GM21717 (cell line): ENCODE measurements around the gene GPBAR1.
A peak's percentile ranks its signal among the peaks of the same experiment; 100 is the strongest.

ENCODE experiments used
- ATAC-seq: cut with Tn5 transposase; IDR thresholded peaks from one replicate; pipeline ENCODE4 v1.9.1; 2021; ENCODE audit warnings: mild to moderate bottlenecking, moderate library complexity; ENCODE audit not compliant: unreplicated experiment

Gene GPBAR1

DNA sequence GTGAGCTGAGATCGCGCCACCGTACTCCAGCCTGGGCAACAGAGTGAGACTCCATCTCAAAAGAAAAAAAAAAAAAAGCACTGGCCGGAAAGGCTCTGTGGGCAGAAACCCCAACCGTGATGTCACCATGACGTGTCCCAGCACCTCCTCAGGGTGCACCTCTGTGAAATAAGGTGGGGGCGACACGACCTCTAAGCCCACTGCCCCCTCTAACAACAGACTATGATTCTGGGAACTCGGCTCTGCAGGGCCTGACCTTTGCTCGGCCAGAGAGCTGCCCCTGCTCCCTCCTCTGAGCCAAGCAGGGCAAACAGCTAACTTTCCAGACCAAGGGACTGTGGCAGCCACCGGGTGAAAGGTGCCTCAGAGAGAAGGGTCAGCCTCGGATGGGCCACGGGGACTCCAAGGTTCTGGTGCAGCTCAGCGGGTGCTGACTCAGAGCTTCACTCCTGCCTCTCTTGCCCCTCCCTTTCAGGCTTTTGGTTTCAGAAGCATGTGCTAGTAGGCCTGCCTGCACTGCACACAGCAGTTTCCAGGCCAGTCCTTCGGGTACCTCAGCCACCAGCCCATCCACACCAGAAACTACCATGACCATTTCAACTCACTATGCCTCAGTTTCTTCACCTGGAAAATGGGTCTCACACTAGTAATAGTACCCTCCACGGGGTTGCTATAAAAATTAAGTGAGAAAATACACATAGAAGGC is 23.4 kb downstream of the GPBAR1 start:
- peak; percentile 51 for ATAC-seq

DNA sequence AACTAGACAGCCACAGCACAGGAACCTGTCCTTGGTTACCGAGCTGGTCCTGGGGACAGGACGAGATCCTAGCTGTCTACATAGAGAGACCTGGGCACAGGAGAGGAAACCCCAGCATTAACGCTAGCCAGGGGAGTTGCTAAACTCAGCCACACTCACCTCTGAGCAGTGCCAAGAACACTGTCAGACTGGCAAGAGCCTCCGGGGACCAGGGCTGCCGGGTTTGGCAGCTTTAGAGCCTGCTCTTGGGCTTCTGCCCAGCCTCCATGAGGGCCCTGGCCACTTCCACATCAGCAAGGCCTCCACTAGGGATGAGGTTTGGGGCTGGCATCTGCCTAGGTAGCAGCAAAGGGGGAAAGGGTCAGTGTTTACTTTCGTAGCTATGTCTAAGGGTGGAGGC is 24.8 kb downstream of the GPBAR1 start:
- no peak for ATAC-seq

DNA sequence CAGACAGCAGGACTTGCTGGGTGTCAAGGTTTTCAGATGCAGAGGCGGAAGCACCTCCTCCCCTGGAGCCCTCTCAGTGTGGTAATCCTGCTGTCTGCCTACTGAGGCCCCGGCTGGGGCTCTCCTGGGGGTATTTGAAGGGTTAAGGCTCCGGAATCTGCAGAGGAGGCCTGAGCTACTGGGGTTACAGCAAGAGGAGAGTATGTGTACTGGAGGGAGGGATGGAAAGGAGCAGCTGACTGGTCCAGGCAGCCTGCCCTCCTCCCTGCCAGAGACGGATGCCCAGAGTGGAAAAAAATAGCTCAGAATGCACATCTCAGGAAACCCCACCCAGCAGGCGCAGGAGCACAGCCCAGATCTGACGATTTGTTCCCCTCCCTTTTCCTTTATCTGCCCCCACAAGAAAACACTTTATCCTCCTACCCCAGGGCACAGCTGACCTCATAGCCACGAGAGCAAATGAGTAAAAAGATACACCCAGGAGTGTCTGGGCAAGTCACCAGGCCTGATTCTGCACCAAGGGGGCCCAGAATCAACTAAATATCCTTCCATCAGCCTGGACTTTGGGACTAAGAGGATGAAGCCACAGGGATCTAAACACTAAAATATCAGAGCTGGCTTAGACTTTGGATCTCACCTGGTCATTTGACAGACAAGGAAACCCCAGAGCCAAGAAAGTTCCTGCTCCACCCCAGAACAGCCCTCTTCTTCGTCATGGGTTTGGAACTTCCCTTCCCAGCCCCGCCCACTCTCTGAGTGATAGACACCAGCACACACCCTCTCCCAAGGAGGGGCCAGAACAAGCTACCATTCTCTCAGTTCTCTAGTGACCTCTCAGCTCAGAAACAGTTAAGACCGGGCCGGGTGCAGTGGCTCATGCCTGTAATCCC is 26.0 kb downstream of the GPBAR1 start:
- ATAC-seq = peak; percentile 60

DNA sequence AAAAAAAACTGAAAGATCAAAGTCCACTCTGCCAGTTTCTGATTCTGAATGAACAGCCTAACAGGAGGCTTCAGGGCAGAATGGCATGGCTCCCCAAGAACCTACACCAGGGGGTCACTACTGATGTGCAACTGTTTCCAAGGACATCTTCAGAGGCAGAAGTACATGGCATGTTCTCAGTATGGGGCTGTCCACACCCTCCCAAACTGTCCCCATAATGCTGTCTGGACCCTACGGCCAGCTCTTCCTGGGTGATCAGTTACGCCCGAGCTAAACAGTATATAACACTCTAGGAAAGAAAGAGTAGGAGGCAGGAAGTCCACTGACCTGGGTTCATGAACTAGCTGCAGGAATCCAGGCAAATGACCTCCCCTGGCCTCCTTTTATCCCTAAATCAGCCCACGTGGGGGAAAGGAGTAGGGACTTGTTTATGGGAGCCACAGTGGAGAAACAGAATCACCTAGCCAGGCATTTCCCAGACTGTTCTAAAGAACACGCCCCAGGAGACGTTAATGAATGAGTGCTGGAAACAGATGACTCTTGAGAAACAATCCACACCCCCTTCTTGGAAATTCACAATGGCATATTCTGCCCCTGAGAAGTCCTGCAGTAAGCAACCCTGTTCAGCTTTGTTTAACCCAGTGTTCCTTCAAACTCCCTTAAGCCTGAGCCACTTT is 29.0 kb downstream of the GPBAR1 start:
- ATAC-seq = no peak

DNA sequence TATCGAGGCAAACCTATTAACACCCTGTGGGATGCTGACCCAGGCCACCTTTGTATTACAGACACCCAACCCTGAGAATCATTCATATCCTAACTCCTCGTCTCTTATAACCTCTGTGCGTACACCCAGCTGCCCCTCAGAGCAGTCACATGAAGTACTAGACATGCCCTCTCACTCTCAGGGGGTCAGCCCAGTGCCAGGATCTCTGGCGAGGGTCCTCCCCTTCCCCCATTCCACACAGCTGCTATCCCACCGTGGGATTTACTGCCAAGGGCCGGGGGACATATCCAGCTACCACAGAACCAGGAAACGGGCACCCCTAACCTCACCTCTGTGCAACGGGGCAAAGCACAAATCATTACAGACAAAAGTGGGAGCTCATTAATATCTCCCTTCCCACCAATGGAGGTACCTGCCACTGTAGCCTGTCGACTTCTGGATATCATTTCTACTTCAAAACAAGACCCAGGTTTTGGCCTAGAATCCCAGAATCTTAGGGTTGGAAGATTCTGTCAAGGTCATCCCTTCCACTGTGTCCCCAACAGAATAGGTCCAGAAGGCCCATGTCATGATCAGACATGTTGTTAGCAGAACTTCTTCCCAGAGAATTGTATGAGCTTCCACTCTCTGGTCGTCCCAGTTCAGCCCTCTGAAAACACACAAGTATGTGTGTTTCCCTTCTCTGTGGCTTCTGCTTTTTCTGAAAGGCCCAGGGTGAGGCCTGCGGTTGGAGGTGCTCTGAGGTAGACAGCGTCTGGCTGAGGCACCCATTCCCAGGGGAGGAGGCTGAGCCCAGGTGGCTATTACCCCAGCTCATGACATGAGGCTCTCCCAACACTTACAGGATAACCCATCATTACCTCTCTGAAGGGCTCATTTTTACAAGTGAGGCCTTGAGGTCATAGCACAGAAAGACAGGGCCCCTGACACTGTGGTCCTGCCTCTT is 29.8 kb downstream of the GPBAR1 start:
- ATAC-seq = peak; percentile 45

DNA sequence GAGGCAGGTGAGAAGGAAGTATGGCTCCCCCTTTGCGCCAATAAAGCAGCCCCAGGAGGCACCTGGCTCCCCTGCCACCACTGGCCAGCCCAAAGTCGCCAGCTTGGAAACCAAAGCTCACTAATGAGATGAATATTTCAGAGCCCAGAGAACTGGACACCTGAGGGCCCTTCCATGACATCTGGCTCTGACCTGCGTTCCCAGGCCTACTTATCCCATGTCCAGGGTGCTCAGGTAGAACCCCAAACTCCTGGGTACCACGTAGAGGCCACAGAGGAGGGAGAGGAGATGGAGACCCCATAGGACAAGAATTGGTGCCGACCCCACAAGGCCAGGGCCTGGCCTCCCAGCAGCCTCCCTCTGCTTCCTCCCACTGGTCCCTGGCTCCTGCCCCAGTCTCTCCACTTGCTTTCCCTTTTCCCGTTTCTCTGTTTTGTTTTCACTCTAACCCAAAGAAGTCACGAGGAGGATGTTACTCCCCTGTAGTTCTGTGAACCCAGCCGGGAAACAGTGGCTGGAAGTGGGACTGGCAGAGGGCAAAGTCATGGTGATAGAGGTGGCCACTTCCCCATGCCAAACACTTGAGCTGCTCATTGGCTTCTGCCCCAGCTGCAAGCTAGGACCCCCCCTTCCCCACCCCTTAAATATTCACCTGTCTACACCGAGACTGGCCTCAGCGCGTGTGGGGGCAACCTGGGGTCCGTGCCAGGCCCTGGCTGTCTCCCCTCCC is 30.7 kb downstream of the GPBAR1 start:
- no peak for ATAC-seq

DNA sequence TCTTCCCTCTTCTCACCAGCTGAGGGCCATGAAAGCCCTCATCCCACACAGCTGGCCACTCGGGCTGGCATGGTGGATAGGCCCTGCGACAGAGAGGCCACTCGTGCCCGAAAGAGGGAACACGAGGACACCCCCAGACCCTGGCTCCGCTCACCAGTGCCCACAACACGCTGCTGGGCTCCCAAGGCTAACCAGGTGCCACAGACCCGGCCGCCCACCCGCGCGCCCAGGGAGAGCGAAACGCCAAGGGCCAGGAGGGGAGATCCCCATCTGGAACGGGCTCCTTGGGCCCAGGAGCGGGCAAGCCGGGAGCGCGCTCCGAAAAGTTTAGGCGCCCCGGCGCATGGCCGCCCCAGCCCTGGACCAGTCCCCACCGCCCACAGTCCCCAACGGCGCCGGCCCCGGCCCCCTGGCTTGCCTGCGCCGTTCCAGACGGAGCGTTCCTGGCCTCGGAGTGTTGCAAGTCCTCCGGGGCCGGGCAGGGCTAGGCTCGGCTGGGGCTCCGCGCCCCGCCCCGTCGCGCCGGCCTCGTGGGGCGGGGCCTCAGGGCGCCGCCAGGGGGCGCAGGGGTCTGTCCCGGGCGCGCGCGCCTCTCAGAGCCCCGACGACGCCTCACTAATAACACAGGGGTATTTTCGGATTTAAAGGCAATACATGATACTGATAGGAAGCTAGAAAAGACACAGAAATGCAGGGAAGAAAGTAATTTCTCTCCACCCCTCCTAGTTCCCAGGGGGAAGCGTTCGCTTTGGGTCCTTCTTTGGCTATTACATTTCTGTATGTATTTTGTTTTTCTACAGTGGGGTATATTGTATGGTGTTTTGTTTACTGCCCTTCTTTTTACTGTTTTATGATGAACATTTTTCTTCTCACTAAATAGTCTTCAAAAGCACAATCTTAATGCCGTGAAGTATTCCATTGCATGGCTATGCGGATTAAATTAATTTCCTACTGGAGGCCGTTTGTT is 31.5 kb downstream of the GPBAR1 start, which contains the start of gene TMBIM1:
TMBIM1 (minus strand) TSS at position 456 of the 967 bp plus-strand sequence. CDS start 10,362 bp downstream, outside the sequence.
- ATAC-seq = peak; percentile 71

DNA sequence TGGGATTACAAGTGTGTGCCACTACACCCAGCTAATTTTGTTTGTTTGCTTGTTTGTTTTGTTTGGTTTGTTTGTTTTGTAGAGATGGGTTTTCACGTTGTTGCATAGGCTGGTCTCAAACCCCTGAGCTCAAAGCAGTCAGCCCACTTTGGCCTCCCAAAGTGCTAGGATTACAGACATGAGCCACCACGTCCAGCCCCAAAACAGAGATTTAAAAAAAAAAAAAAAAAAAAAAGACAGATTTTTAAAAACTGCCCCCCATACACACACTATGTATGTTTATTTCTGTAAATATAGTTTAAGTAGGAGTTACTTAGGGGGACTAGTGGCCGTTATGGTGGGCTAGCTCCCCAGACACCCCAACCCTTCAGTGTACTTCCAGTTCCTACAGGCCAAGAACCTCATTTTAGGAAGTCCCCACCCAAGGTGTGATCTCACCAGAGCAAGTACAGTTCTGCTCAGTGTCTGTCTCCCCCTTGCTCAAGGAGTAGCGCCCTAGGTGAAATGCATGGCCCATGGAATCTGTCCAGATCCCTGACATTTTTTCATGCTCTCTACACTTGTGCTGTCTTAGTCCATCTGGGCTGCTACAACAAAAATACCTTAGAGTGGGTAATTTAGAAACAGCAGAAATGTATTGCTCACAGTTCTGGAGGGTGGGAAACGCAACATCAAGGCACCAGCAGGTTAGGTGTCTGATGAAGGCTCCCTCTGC is 33.1 kb downstream of the GPBAR1 start:
- no peak for ATAC-seq

DNA sequence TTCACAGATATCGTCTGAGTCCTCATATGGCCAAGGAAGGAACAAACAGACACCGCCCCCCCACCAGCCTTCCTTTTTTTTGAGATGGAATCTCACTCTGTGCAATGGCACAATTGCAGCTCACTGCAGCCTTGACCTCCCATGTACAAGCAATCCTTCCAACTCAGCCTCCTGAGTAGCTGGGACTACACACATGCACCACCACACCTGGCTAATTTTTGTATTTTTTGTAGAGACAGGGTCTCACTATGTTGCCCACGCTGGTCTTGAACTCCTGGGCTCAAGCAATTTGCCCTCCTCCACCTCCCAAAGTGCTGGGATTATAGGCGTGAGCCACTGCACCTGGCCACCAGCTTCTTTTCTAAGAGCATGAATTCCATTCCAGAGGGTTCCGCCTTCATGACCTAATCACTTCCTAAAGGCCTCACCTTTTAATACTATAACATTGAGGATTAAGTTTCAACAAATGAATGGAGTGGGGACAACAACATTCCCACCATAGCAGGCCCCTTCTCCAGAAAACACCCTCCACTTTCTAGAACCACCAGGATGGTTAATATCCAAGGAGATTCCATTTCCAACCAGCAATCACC is 33.7 kb downstream of the GPBAR1 start:
- ATAC-seq = no peak

DNA sequence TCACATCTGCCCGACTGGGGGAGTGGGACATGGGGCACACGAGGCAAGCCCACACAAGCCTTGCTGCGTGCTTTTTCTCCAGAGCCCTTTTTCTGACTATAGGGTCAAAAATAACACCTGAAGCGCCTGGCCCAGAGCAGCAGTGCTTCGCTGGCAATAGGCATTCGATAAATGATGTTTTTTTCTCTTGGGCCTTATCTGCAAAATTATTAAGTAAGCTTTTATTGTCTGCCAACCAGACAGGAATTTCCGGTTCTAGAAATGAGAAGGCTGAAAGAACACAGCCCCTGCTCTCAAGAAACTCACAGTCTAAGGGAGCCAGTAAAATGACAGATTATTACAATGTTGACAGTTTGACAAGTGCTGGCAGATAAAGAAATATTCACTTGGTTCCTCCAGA is 34.2 kb downstream of the GPBAR1 start:
- ATAC-seq = no peak

DNA sequence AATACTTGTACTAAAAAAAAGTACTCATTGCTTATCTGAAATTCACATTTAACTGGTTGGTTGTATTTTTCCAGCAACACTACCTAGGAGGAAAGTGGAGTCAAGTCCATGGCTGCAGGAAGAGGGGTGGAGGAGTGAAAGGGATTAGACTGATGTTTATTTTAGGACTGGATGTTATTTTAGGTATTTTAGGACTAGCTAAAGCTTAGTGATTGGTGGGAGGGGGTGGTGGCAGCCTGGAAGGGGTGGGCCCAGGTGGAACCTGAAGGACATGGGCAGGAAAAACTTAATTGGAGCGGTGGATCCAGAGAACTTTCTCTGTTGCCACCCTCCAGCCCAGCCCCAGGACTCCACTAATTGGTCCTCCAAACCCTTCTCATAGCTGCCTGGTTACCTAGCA is 35.4 kb downstream of the GPBAR1 start:
- ATAC-seq = no peak

DNA sequence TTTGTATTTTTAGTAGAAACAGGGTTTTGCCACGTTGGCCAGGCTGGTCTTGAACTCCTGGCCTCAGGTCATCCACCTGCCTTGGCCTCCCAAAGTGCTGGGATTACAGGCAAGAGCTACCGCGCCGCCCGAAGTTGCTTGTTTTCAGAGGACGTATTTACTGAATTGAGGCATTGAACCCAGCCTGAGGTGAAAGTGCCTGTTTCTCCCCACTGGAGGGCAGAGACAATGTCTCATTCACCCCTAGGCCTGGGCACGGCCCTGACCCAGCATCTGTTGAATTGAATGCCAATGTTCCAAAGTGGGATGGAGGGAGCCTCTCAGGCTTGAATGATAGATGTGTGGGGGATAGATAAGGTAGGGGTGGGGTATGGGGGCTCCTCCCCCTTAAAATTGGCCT is 36.0 kb downstream of the GPBAR1 start:
- no peak for ATAC-seq

DNA sequence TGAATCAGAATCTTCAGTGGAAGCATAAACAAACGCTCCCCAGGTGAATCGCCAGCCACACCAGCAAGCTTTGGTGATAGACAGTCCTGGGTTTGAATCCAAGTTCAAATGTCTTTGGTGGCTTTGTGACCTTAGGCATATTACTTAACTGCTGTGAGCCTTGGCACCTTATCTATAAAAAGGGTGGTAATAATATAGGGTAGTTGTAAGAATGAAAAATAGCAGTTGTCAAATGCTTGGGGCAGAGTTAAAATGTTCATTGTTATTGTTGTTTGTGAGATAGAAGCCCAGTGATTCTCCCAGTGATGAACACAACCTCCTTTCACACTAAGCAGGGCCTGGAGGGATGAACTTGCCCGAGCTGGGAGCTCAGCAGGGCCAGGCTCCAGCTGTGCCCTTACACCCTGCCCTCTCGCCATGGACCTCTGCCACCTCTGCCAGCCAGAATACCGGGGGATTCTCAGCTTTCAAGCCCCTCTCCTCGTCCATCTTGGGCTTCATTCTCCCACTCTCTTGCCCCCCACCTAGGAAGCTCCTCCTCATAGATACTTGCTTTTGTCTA is 37.6 kb downstream of the GPBAR1 start:
- no peak for ATAC-seq

DNA sequence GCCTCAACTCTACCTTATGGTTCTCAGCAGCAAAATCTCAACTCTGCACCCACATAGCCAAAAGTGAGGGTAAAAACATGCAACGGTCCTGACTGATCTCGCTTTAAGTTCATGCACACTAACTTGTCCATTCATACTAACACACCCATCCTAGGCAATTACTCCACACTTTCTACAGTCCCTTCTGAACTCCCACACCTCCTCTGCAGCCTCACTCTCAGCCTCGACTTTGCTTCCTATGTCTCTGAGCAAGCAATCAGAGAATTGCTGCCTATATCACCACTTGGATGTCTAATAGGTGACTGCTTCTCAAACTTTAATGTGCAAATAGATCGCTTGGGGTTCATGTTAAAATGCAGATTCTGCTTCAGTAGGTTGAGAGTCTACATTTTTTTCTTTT is 39.3 kb downstream of the GPBAR1 start:
- ATAC-seq = no peak

DNA sequence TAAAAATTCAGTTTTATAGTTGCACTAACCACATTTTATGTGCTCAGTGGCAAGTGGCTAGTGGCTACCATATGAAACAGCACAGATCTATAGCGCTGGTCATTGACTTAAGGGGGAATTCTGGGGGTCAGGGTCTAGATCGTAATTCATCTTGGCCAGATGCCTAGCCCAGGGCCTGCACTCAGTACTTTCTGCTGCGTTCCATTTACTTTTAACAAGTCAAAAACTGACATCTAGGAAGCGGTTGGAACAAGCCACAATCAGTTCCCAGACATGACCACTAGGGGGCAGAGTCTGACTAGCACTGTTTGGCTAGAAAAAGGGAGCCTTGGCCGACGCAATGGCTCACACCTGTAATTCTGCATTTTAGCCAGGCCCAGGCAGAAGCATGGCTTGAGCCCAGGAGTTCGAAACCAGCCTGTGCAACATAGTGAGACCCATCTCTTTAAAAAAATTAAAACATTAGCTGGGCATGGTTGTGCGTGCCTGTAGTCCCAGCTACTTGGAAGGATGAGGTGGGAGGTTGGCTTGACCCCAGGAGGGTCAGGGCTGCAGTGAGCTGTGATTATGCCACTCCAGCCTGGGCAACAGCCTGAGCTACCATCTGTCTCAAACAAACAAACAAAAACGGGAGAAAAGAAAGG is 40.5 kb downstream of the GPBAR1 start:
- peak; percentile 87 for ATAC-seq

DNA sequence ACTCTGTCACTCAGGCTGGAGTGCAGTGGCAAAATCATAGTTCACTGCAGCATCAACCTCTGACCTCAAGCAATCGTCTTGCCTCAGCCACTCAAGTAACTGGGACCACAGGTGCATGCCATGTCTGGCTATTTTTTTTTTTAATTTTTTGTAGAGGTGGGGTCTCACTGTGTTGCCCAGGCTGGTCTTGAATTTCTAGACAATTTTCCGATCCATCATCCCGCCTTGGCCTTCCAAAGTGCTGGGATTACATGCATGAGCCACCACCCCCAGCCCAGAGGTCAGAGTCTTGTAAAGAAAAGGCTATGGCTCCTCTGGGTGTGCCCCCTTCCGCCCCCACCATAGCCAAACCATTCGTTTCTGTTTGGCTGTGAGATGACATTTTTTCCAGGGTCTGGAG is 44.6 kb downstream of the GPBAR1 start:
- ATAC-seq = no peak
